HG03439 (cell line): Measurements from ENCODE around the gene ARPC1A.
"Not testable (repeated sequence)": the region's sequence is repeated elsewhere in the genome, so short reads cannot be mapped to it uniquely, and the experiment has no call there.

Experiments
- ATAC-seq: cut with Tn5 transposase; IDR thresholded peaks from one replicate; pipeline ENCODE4 v1.9.1; 2021; ENCODE audit warnings: mild to moderate bottlenecking, moderate library complexity; ENCODE audit not compliant: unreplicated experiment

ARPC1A gene

GRCh38 chr7:99368750-99369389 lies 43.2 kb downstream of the ARPC1A start:
- ATAC-seq = no peak

- ATAC-seq = no peak
These were observed 44.2 kb downstream of the ARPC1A start for GRCh38 chr7:99369767-99370391.

- no peak for ATAC-seq
These were observed 45.8 kb downstream of the ARPC1A start for GRCh38 chr7:99371376-99371920.

GRCh38 chr7:99372275-99373090 lies 46.8 kb downstream of the ARPC1A start:
- ATAC-seq = no peak

- no peak for ATAC-seq
These were observed 47.7 kb downstream of the ARPC1A start for GRCh38 chr7:99373091-99374066.

- peak; percentile 53 for ATAC-seq
These were observed 48.7 kb downstream of the ARPC1A start, which contains the start of gene ARPC1B for GRCh38 chr7:99374111-99375064. ARPC1B (plus strand) TSS chr7:99374730; CDS start chr7:99385715, 10,985 bp downstream.

GRCh38 chr7:99375070-99375807 lies 49.5 kb downstream of the ARPC1A start:
- peak; percentile 42 for ATAC-seq

- no peak for ATAC-seq
These were observed 53.4 kb downstream of the ARPC1A start for GRCh38 chr7:99379043-99379577.

GRCh38 chr7:99379693-99380031 lies 54.0 kb downstream of the ARPC1A start:
- not testable (repeated sequence) for ATAC-seq

- no peak for ATAC-seq
These were observed 54.5 kb downstream of the ARPC1A start for GRCh38 chr7:99380032-99380822.

GRCh38 chr7:99380823-99381663 lies 55.3 kb downstream of the ARPC1A start:
- ATAC-seq = peak; percentile 76

GRCh38 chr7:99381664-99382075 lies 56.0 kb downstream of the ARPC1A start:
- no peak for ATAC-seq

- ATAC-seq = no peak
These were observed 57.5 kb downstream of the ARPC1A start for GRCh38 chr7:99383203-99383602.

- no peak for ATAC-seq
These were observed 58.2 kb downstream of the ARPC1A start for GRCh38 chr7:99383791-99384370.

GRCh38 chr7:99384523-99384922 lies 58.8 kb downstream of the ARPC1A start:
- ATAC-seq = no peak

- no peak for ATAC-seq
These were observed 59.9 kb downstream of the ARPC1A start for GRCh38 chr7:99385564-99385963.
